H9 (cell line): ENCODE results near the gene CFAP410. TPM values are rescaled to one million over a fixed set of nuclear protein-coding genes. Genes with fewer than 3 reads are reported as not detected.

ENCODE experiments used
- DNase-seq: peaks from one replicate; pipeline ENCODE4 v3.0.0-alpha.2; 2017
- H2AFZ ChIP-seq: one replicate; pipeline ENCODE4 v1.6.1; 2013; ENCODE audit warnings: mild to moderate bottlenecking, low read length, control low read depth, moderate library complexity
- H2AK5ac ChIP-seq: 2 replicates; pipeline ENCODE4 v1.6.1; 2013; ENCODE audit warnings: low read length, control low read depth, mixed read lengths; ENCODE audit not compliant: insufficient read length
- H2BK120ac ChIP-seq: one replicate; pipeline ENCODE4 v1.6.1; 2013; ENCODE audit warnings: low read depth, mild to moderate bottlenecking, low read length, control low read depth, inconsistent platforms; ENCODE audit not compliant: poor library complexity, severe bottlenecking
- H2BK12ac ChIP-seq: 2 replicates; pipeline ENCODE4 v1.6.1; 2013; ENCODE audit warnings: low read length, control low read depth, mixed read lengths, low read depth; ENCODE audit not compliant: insufficient read length
- H2BK15ac ChIP-seq: 2 replicates; pipeline ENCODE4 v1.6.1; 2013; ENCODE audit warnings: low read depth, low read length, control low read depth
- H2BK20ac ChIP-seq: one replicate; pipeline ENCODE4 v1.6.1; 2013; ENCODE audit warnings: low read depth, mild to moderate bottlenecking, low read length, control low read depth, inconsistent platforms; ENCODE audit not compliant: poor library complexity, severe bottlenecking
- H2BK5ac ChIP-seq: 2 replicates; pipeline ENCODE4 v1.6.1; 2013; ENCODE audit warnings: low read length, control low read depth, mixed read lengths; ENCODE audit not compliant: insufficient read length
- H3K14ac ChIP-seq: 2 replicates; pipeline ENCODE4 v1.6.1; 2013; ENCODE audit warnings: low read length, control low read depth; ENCODE audit not compliant: insufficient read depth
- H3K18ac ChIP-seq: 2 replicates; pipeline ENCODE4 v1.6.1; 2013; ENCODE audit warnings: low read depth, mild to moderate bottlenecking, mixed read lengths, low read length, control low read depth; ENCODE audit not compliant: insufficient read length
- H3K23ac ChIP-seq: 2 replicates; pipeline ENCODE4 v1.6.1; 2013; ENCODE audit warnings: low read length, control low read depth, mixed read lengths, low read depth; ENCODE audit not compliant: insufficient read length
- H3K23me2 ChIP-seq: 2 replicates; pipeline ENCODE4 v1.6.1; 2013; ENCODE audit warnings: low read depth, mild to moderate bottlenecking, mixed read lengths, low read length, control low read depth; ENCODE audit not compliant: insufficient read length, poor library complexity, severe bottlenecking
- H3K27ac ChIP-seq: 2 replicates; pipeline ENCODE4 v1.5.1; 2013; ENCODE audit warnings: low read length, control low read depth, mixed read lengths, low read depth; ENCODE audit not compliant: insufficient read length
- H3K27me3 ChIP-seq: 2 replicates; pipeline ENCODE4 v1.6.1; 2013; ENCODE audit warnings: low read length, control low read depth, inconsistent platforms; ENCODE audit not compliant: insufficient read depth
- H3K4ac ChIP-seq: 2 replicates; pipeline ENCODE4 v1.6.1; 2013; ENCODE audit warnings: low read depth, mild to moderate bottlenecking, control low read depth, inconsistent platforms, low read length, moderate library complexity
- H3K4me1 ChIP-seq: 2 replicates; pipeline ENCODE4 v1.6.1; 2013; ENCODE audit warnings: low read length, control low read depth, inconsistent platforms; ENCODE audit not compliant: insufficient read depth
- H3K4me2 ChIP-seq: 2 replicates; pipeline ENCODE4 v1.6.1; 2013; ENCODE audit warnings: low read length, control low read depth, mixed read lengths; ENCODE audit not compliant: insufficient read length, insufficient read depth
- H3K56ac ChIP-seq: 2 replicates; pipeline ENCODE4 v1.6.1; 2013; ENCODE audit warnings: low read depth, mild to moderate bottlenecking, mixed read lengths, low read length, control low read depth; ENCODE audit not compliant: insufficient read length
- H3K79me1 ChIP-seq: 2 replicates; pipeline ENCODE4 v1.6.1; 2013; ENCODE audit warnings: low read depth, mild to moderate bottlenecking, moderate library complexity, low read length, control low read depth, inconsistent platforms; ENCODE audit not compliant: insufficient read depth, poor library complexity, severe bottlenecking
- H3K79me2 ChIP-seq: 2 replicates; pipeline ENCODE4 v1.6.1; 2013; ENCODE audit warnings: low read length, control low read depth, inconsistent platforms; ENCODE audit not compliant: insufficient read depth
- H3K9ac ChIP-seq: 2 replicates; pipeline ENCODE4 v1.6.1; 2013; ENCODE audit warnings: low read length, control low read depth, mixed read lengths; ENCODE audit not compliant: insufficient read length; ENCODE audit errors: extremely low read depth
- H3K9me3 ChIP-seq: one replicate; pipeline ENCODE4 v1.6.1; 2013; ENCODE audit warnings: low read depth, low read length, inconsistent platforms; ENCODE audit not compliant: control insufficient read depth
- H3T11ph ChIP-seq: one replicate; pipeline ENCODE4 v1.6.1; 2013; ENCODE audit warnings: mild to moderate bottlenecking, low read length, control low read depth, inconsistent platforms
- H4K20me1 ChIP-seq: one replicate; pipeline ENCODE4 v1.6.1; 2013; ENCODE audit not compliant: control insufficient read depth, insufficient read length, insufficient read depth
- H4K5ac ChIP-seq: 2 replicates; pipeline ENCODE4 v1.6.1; 2013; ENCODE audit warnings: low read depth, mild to moderate bottlenecking, mixed read lengths, low read length, control low read depth; ENCODE audit not compliant: insufficient read length
- H4K8ac ChIP-seq: replicated peaks from 2 replicates; pipeline ENCODE4 v1.6.1; 2013; ENCODE audit warnings: low read length, control low read depth, mixed read lengths, low read depth; ENCODE audit not compliant: insufficient read length
- H4K91ac ChIP-seq: 2 replicates; pipeline ENCODE4 v1.6.1; 2013; ENCODE audit warnings: low read depth, mild to moderate bottlenecking, moderate library complexity, mixed read lengths, low read length, control low read depth; ENCODE audit not compliant: insufficient read length
- H3K27ac Mint-ChIP-seq, 3 experiments: 2 replicates in 2 of 3; 3 replicates in 1 of 3; pipeline ENCODE4 v1.8.0; 2020 to 2021; ENCODE audit warnings: mixed read lengths in 3 of 3, mild to moderate bottlenecking in 1 of 3, moderate library complexity in 1 of 3
- H3K27me3 Mint-ChIP-seq: 2 replicates; pipeline ENCODE4 v1.8.0; 2021; ENCODE audit warnings: low read depth, mild to moderate bottlenecking, moderate library complexity, mixed read lengths
- H3K36me3 Mint-ChIP-seq, 3 experiments: 2 replicates in 2 of 3; 3 replicates in 1 of 3; pipeline ENCODE4 v1.8.0; 2020 to 2021; ENCODE audit warnings: low read depth in 3 of 3, mixed read lengths in 3 of 3; ENCODE audit not compliant: insufficient read depth in 1 of 3
- H3K4me1 Mint-ChIP-seq, 2 experiments: 2 replicates each; pipeline ENCODE4 v1.8.0; 2020; ENCODE audit warnings: mixed read lengths in 2 of 2
- H3K4me3 Mint-ChIP-seq, 2 experiments: 2 replicates in 1 of 2; 3 replicates in 1 of 2; pipeline ENCODE4 v1.8.0; 2020 to 2021; ENCODE audit warnings: mild to moderate bottlenecking in 2 of 2, mixed read lengths in 2 of 2, moderate library complexity in 1 of 2
- H3K9me3 Mint-ChIP-seq, 2 experiments: 2 replicates in 1 of 2; 3 replicates in 1 of 2; pipeline ENCODE4 v1.8.0; 2020; ENCODE audit warnings: mild to moderate bottlenecking in 2 of 2, mixed read lengths in 2 of 2, moderate library complexity in 1 of 2
- WGBS: extraction: QIAGEN DNeasy Blood & Tissue Kit; methylation state at CpG from one replicate; pipeline ENCODE4 v1.1.7; 2013; ENCODE audit warnings: missing lambda C conversion rate, low lambda C conversion rate, mixed read lengths; ENCODE audit not compliant: insufficient read length; ENCODE audit errors: extremely low coverage; 5-methylcytosine and 5-hydroxymethylcytosine counted together
- total RNA-seq: library from RNA; stranded (reverse); gene quantifications from 2 replicates; pipeline ENCODE4 v1.2.1, GENCODE V29; 2021
- TF ChIP-seq, protein P1 (sequence below): fragments of 200-600 bp; sonication (generic); conservative IDR thresholded peaks from 3 replicates; pipeline ENCODE4 v1.8.0; 2021; ENCODE audit warnings: antibody characterized with exemption, mild to moderate bottlenecking

CFAP410 gene
- total RNA-seq, 1 experiment from 2014 or later: 17.0 TPM

- Histone ChIP-seq H2BK12ac (no peak overlapping the region), H2AK5ac (no peak overlapping the region), H4K20me1 (no peaks in the 10 kb centered on the region), H3K23ac (no peak overlapping the region), H2BK120ac (no peak overlapping the region), H4K91ac (no peak overlapping the region), H3K18ac (no peak overlapping the region), H3K14ac (no peak overlapping the region), H2BK15ac (no peak overlapping the region), H3K23me2 (no peaks in the 10 kb centered on the region), H3K27me3 (no peaks in the 10 kb centered on the region), H3K4me2 (no peak overlapping the region), H3K79me2 (no peaks in the 10 kb centered on the region), H3K4me1 (no peaks in the 10 kb centered on the region), H3K4ac (no peak overlapping the region), H2AFZ (no peak overlapping the region), H2BK20ac (no peak overlapping the region), H3K9ac (no peak overlapping the region), H4K8ac (no peak overlapping the region), H3K9me3 (no peaks in the 10 kb centered on the region), H3K56ac (no peak overlapping the region), H3T11ph (no peak overlapping the region), H2BK5ac (no peak overlapping the region), H3K79me1 (no peaks in the 10 kb centered on the region), H3K27ac (no peak overlapping the region), H4K5ac (no peak overlapping the region)
- DNase-seq: no peak
- no peak overlapping the region for H3K27ac Mint-ChIP-seq
- H3K4me1 Mint-ChIP-seq: peaks cover 0 to 5% of the 10 kb centered on the region in 2 experiments; a peak in 1 of 4 replicates
- WGBS: no CpG with 5 or more reads among the region's 6 CpGs
- peaks cover 0 to 9% of the 10 kb centered on the region in 2 experiments; a peak in 3 of 5 replicates for H3K9me3 Mint-ChIP-seq
- TF ChIP-seq, protein P1, sequence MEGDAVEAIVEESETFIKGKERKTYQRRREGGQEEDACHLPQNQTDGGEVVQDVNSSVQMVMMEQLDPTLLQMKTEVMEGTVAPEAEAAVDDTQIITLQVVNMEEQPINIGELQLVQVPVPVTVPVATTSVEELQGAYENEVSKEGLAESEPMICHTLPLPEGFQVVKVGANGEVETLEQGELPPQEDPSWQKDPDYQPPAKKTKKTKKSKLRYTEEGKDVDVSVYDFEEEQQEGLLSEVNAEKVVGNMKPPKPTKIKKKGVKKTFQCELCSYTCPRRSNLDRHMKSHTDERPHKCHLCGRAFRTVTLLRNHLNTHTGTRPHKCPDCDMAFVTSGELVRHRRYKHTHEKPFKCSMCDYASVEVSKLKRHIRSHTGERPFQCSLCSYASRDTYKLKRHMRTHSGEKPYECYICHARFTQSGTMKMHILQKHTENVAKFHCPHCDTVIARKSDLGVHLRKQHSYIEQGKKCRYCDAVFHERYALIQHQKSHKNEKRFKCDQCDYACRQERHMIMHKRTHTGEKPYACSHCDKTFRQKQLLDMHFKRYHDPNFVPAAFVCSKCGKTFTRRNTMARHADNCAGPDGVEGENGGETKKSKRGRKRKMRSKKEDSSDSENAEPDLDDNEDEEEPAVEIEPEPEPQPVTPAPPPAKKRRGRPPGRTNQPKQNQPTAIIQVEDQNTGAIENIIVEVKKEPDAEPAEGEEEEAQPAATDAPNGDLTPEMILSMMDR: no peak
- peaks cover 7% of the 10 kb centered on the region for H3K27me3 Mint-ChIP-seq
- H3K4me3 Mint-ChIP-seq: no peak overlapping the region
- H3K36me3 Mint-ChIP-seq: no peaks in the 10 kb centered on the region
Observed at GRCh38 chr21:44356636-44357035, 17.4 kb upstream of the CFAP410 start.
